ENCODE data around the gene RASGRF1.
A peak's percentile ranks its signal among the peaks of the same experiment; 100 is the strongest.

The RASGRF1 gene

GRCh38 chr15:78981532-78982313, 108.9 kb downstream of the RASGRF1 start:
- no peaks in the 10 kb centered on the region for H3K9me2 ChIP-seq (replicated peaks; ENCODE audit: insufficient read depth, low read length)
- DNase-seq = no peak
- no peak overlapping the region for H3K9ac ChIP-seq (ENCODE audit: low read length)
- H3F3A ChIP-seq (ENCODE audit: insufficient read depth, low read length) = no peaks in the 10 kb centered on the region
- H4K20me1 ChIP-seq (ENCODE audit: insufficient read depth, low read length) = no peaks in the 10 kb centered on the region
- no peak overlapping the region for H2AFZ ChIP-seq (ENCODE audit: low read length)
- H3K27me3 ChIP-seq (replicated peaks; ENCODE audit: insufficient read depth, low read length) = no peaks in the 10 kb centered on the region
- H3K4me3 ChIP-seq (ENCODE audit: low read length) = no peak overlapping the region
- H3K9me3 ChIP-seq (replicated peaks; ENCODE audit: insufficient read depth, low read length) = no peaks in the 10 kb centered on the region
- TF ChIP-seq EZH2phosphoT487 (IDR thresholded peaks at IDR 0.05; ENCODE audit: low read length) (no peak), EZH2 (optimal IDR thresholded peaks at IDR 0.05; ENCODE audit: low read depth, low read length) (no peak)
- H3K79me2 ChIP-seq (ENCODE audit: low read length) = no peaks in the 10 kb centered on the region
- H3K4me2 ChIP-seq (ENCODE audit: low read depth, low read length) = no peak overlapping the region
- peaks cover 12% of the 10 kb centered on the region for H3K4me1 ChIP-seq (ENCODE audit: low read length)
- H3K36me3 ChIP-seq (replicated peaks; ENCODE audit: insufficient read depth, low read length) = no peaks in the 10 kb centered on the region
- no peak overlapping the region for H3K27ac ChIP-seq (ENCODE audit: low read length)

- H3K36me3 ChIP-seq (replicated peaks; ENCODE audit: insufficient read depth, low read length) = no peaks in the 10 kb centered on the region
- H2AFZ ChIP-seq (ENCODE audit: low read length) = 0 out of 2 replicates have a peak overlapping the region, but pooled peaks have one; percentile 3
- H3F3A ChIP-seq (ENCODE audit: insufficient read depth, low read length) = no peaks in the 10 kb centered on the region
- H3K4me3 ChIP-seq (ENCODE audit: low read length) = no peak overlapping the region
- no peak overlapping the region for H3K9ac ChIP-seq (ENCODE audit: low read length)
- peak; percentile 36 for DNase-seq
- H3K79me2 ChIP-seq (ENCODE audit: low read length) = no peaks in the 10 kb centered on the region
- no peaks in the 10 kb centered on the region for H3K9me2 ChIP-seq (replicated peaks; ENCODE audit: insufficient read depth, low read length)
- TF ChIP-seq, protein P1, sequence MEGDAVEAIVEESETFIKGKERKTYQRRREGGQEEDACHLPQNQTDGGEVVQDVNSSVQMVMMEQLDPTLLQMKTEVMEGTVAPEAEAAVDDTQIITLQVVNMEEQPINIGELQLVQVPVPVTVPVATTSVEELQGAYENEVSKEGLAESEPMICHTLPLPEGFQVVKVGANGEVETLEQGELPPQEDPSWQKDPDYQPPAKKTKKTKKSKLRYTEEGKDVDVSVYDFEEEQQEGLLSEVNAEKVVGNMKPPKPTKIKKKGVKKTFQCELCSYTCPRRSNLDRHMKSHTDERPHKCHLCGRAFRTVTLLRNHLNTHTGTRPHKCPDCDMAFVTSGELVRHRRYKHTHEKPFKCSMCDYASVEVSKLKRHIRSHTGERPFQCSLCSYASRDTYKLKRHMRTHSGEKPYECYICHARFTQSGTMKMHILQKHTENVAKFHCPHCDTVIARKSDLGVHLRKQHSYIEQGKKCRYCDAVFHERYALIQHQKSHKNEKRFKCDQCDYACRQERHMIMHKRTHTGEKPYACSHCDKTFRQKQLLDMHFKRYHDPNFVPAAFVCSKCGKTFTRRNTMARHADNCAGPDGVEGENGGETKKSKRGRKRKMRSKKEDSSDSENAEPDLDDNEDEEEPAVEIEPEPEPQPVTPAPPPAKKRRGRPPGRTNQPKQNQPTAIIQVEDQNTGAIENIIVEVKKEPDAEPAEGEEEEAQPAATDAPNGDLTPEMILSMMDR (IDR thresholded peaks at IDR 0.05; ENCODE audit: low read length) = peak; percentile 77
- no peak for TF ChIP-seq EZH2 (optimal IDR thresholded peaks at IDR 0.05; ENCODE audit: low read depth, low read length)
- H4K20me1 ChIP-seq (ENCODE audit: insufficient read depth, low read length) = no peaks in the 10 kb centered on the region
- no peaks in the 10 kb centered on the region for H3K27me3 ChIP-seq (replicated peaks; ENCODE audit: insufficient read depth, low read length)
- no peak overlapping the region for H3K27ac ChIP-seq (ENCODE audit: low read length)
- no peaks in the 10 kb centered on the region for H3K9me3 ChIP-seq (replicated peaks; ENCODE audit: insufficient read depth, low read length)
- H3K4me1 ChIP-seq (ENCODE audit: low read length) = peaks cover 14% of the 10 kb centered on the region
- H3K4me2 ChIP-seq (ENCODE audit: low read depth, low read length) = no peak overlapping the region
Observed at GRCh38 chr15:78979456-78980320, 110.9 kb downstream of the RASGRF1 start.

DNA sequence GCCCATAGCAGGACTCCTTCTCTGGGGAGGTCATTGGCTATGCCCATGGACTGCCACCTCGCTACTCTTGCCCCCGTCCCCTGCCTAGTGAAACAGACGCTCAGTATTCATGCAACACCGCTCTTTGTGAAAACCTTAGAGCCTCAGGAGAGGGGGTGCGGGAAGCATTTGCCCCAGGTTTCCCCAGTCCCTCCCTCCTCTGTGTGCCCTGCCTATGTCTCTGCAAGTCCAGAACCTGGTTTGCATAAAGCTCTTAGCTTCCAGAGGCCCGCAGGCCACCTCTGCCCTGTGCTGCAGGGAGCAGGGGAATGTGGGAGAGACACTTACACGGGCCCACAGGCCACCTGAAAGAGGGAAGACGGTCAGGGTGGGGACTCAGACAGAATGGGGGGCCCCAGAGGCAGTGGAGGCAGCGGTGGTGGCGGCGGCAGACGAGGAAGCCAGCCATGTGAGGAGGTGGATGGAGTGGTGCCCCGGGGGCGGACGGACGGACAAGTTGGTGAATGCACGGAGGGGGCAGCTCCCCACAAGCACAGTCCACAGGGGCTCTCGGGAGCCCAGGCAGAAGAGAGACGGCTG, 111.9 kb downstream of the RASGRF1 start:
- no peak overlapping the region for H3K9ac ChIP-seq (ENCODE audit: low read length)
- TF ChIP-seq EZH2 (optimal IDR thresholded peaks at IDR 0.05; ENCODE audit: low read depth, low read length) = no peak
- no peak for TF ChIP-seq EZH2phosphoT487 (IDR thresholded peaks at IDR 0.05; ENCODE audit: low read length)

More for the DNA sequence above, 111.9 kb downstream of the RASGRF1 start:
- DNase-seq = no peak
- Histone ChIP-seq H3K4me3 (ENCODE audit: low read length) (no peak overlapping the region), H4K20me1 (ENCODE audit: insufficient read depth, low read length) (no peaks in the 10 kb centered on the region), H3K4me2 (ENCODE audit: low read depth, low read length) (no peak overlapping the region), H3K4me1 (ENCODE audit: low read length) (peaks cover 14% of the 10 kb centered on the region), H3K27me3 (replicated peaks; ENCODE audit: insufficient read depth, low read length) (no peaks in the 10 kb centered on the region), H3K27ac (ENCODE audit: low read length) (no peak overlapping the region), H2AFZ (ENCODE audit: low read length) (no peak overlapping the region), H3K36me3 (replicated peaks; ENCODE audit: insufficient read depth, low read length) (no peaks in the 10 kb centered on the region), H3K9me3 (replicated peaks; ENCODE audit: insufficient read depth, low read length) (no peaks in the 10 kb centered on the region), H3K9me2 (replicated peaks; ENCODE audit: insufficient read depth, low read length) (no peaks in the 10 kb centered on the region), H3F3A (ENCODE audit: insufficient read depth, low read length) (no peaks in the 10 kb centered on the region), H3K79me2 (ENCODE audit: low read length) (no peaks in the 10 kb centered on the region)

Measured in MM.1S (cell line).